Vagina (tissue), 2 donors: ENCODE results near the gene RRAS2.

Source experiments
- CTCF ChIP-seq, 3 experiments: fragments of 450-650 bp in 2 of 3; fragments of 200-600 bp in 1 of 3; sonication (generic) in 1 of 3; IDR thresholded peaks; one replicate each; pipeline ENCODE4 v1.5.1; 2017 to 2019; ENCODE audit warnings: antibody characterized with exemption in 3 of 3, mild to moderate bottlenecking in 2 of 3, moderate library complexity in 2 of 3
- POLR2AphosphoS5 ChIP-seq, 2 donors: sonication (generic); formaldehyde crosslinking; IDR thresholded peaks; one replicate each; pipeline ENCODE4 v1.9.0; 2017; ENCODE audit warnings: antibody characterized with exemption in 2 of 2, mild to moderate bottlenecking in 2 of 2, low read depth in 1 of 2; ENCODE audit not compliant: insufficient read depth in 1 of 2

GRCh38 chr11:14380125-14380936 is 21.3 kb upstream of the RRAS2 start:
- TF ChIP-seq CTCF (IDR thresholded peaks at IDR 0.05) (no peak), POLR2AphosphoS5 (IDR thresholded peaks at IDR 0.05; ENCODE audit: insufficient read depth in 1 of 2, low read depth in 1 of 2) (no peak)
